SK-N-MC (cell line): Measurements from ENCODE around the gene CABP4.

Experiments
- EZH2 ChIP-seq: fragments of 200-600 bp; sonication (generic); IDR thresholded peaks from one replicate; pipeline ENCODE4 v1.6.1; 2017; ENCODE audit warnings: antibody characterized with exemption
- POLR2AphosphoS5 ChIP-seq: IDR thresholded peaks from 2 replicates; pipeline ENCODE4 v1.6.1; 2012; ENCODE audit warnings: mild to moderate bottlenecking, low read depth, low read length, borderline replicate concordance

GRCh38 chr11:67410369-67410831, 44.8 kb upstream of the CABP4 start:
- TF ChIP-seq POLR2AphosphoS5 (no peak), EZH2 (no peak)
